Karpas-422 (cell line): ENCODE data around the gene RPL10A. TPM values are rescaled to one million over a fixed set of nuclear protein-coding genes. Genes with fewer than 3 reads are reported as not detected.

Experiments used
- DNase-seq: peaks from one replicate; pipeline ENCODE4 v3.0.0-alpha.2; 2015
- H2AFZ ChIP-seq: fragments of 200-600 bp; sonication (generic); 2 replicates; pipeline ENCODE4 v1.6.1; 2014; ENCODE audit warnings: antibody characterized with exemption, low read length, mixed read lengths
- H3K27ac ChIP-seq: fragments of 200-600 bp; sonication (generic); 2 replicates; pipeline ENCODE4 v1.5.1; 2014; ENCODE audit warnings: mild to moderate bottlenecking, low read length, moderate library complexity
- H3K27me3 ChIP-seq: fragments of 200-600 bp; sonication (generic); 2 replicates; pipeline ENCODE4 v1.6.1; 2014; ENCODE audit warnings: low read length, mixed read lengths
- H3K36me3 ChIP-seq: fragments of 200-600 bp; sonication (generic); 2 replicates; pipeline ENCODE4 v1.6.1; 2014; ENCODE audit warnings: low read length, mixed read lengths; ENCODE audit not compliant: insufficient read depth
- H3K4me1 ChIP-seq: fragments of 200-600 bp; sonication (generic); 2 replicates; pipeline ENCODE4 v1.6.1; 2014; ENCODE audit warnings: mild to moderate bottlenecking, low read length, mixed read lengths
- H3K4me2 ChIP-seq: fragments of 200-600 bp; sonication (generic); 2 replicates; pipeline ENCODE4 v1.6.1; 2014; ENCODE audit warnings: low read length, low read depth, mild to moderate bottlenecking; ENCODE audit not compliant: poor library complexity, severe bottlenecking
- H3K4me3 ChIP-seq: fragments of 200-600 bp; sonication (generic); 2 replicates; pipeline ENCODE4 v1.5.1; 2014; ENCODE audit warnings: mild to moderate bottlenecking, antibody characterized with exemption, low read length, mixed read lengths
- H3K79me2 ChIP-seq: fragments of 200-600 bp; sonication (generic); 2 replicates; pipeline ENCODE4 v1.6.1; 2014; ENCODE audit warnings: mild to moderate bottlenecking, low read length, mixed read lengths
- H3K9ac ChIP-seq: fragments of 200-600 bp; sonication (generic); 2 replicates; pipeline ENCODE4 v1.6.0; 2014; ENCODE audit warnings: low read length
- H3K9me2 ChIP-seq: fragments of 200-600 bp; sonication (generic), shearing (Covaris generic); replicated peaks from 2 replicates; pipeline ENCODE4 v1.6.0; 2014; ENCODE audit warnings: mild to moderate bottlenecking, low read length, moderate library complexity; ENCODE audit not compliant: insufficient read depth
- H3K9me3 ChIP-seq: fragments of 300-700, 200-600 bp; sonication (generic); 2 replicates; pipeline ENCODE4 v1.6.1; 2014; ENCODE audit warnings: low read length, mixed read lengths
- H4K20me1 ChIP-seq: fragments of 200-600 bp; sonication (generic); 2 replicates; pipeline ENCODE4 v1.6.1; 2014; ENCODE audit warnings: mild to moderate bottlenecking, antibody characterized with exemption, low read length, low read depth; ENCODE audit not compliant: insufficient read depth
- total RNA-seq: library from RNA; depleted of rRNA; stranded (reverse); fragments of >200 nt; shearing (Covaris generic); gene quantifications from 2 replicates; pipeline ENCODE4 v1.2.3, GENCODE V29; 2014; ENCODE audit warnings: low replicate concordance

RPL10A gene
- total RNA-seq, 1 experiment from 2014 or later = 3,423 TPM

DNA sequence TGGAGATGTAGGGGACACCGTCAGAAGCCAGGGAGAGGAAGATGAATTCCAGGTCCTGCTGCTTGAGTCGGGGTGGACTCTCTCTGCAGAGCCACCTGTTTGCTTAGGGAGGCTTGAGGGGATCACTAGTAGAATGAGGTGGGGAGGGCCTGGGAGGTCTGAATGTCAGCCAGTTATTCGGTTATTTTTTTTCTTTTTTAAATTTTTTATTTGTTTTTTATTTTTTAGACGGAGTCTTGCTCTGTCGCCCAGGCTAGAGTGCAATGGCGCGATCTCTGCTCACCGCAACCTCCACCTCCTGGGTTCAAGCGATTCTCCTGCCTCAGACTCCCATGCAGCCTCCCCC lies 20.3 kb downstream of the RPL10A start:
- Histone ChIP-seq H3K9me2 (no peaks in the 10 kb centered on the region), H3K4me1 (no peaks in the 10 kb centered on the region), H2AFZ (no peak overlapping the region), H3K9ac (no peak overlapping the region), H3K27ac (no peak overlapping the region), H3K4me2 (no peak overlapping the region), H3K36me3 (no peaks in the 10 kb centered on the region), H3K79me2 (no peaks in the 10 kb centered on the region), H3K4me3 (no peak overlapping the region), H4K20me1 (0 out of 2 replicates have a peak, but pooled peaks cover 4% of the 10 kb centered on the region), H3K27me3 (no peaks in the 10 kb centered on the region), H3K9me3 (no peaks in the 10 kb centered on the region)
- DNase-seq = no peak

DNA sequence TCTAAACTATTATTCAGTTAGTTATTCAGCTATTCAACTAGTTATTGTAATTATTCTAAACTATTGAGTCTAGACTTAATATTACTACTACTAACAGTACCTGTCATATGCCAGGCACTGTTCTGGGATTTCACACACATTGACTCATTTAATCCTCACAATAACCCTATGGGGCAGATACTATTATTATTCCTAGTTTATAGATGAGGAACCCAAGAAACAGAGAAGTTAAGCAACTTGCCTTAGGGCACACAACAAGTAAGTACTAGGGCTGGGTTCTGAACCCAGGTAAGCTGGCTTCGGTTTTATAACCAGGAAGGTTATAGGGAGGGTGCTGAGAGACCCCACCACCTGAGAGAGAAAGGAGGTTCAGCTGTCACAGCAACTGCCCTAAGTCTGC lies 20.9 kb downstream of the RPL10A start:
- H3K79me2 ChIP-seq = no peaks in the 10 kb centered on the region
- H3K27ac ChIP-seq = no peak overlapping the region
- no peaks in the 10 kb centered on the region for H3K27me3 ChIP-seq
- no peaks in the 10 kb centered on the region for H3K9me2 ChIP-seq
- no peaks in the 10 kb centered on the region for H3K9me3 ChIP-seq
- H3K4me1 ChIP-seq = no peaks in the 10 kb centered on the region
- 0 out of 2 replicates have a peak, but pooled peaks cover 4% of the 10 kb centered on the region for H4K20me1 ChIP-seq
- DNase-seq = no peak
- no peak overlapping the region for H2AFZ ChIP-seq
- H3K36me3 ChIP-seq = no peaks in the 10 kb centered on the region
- H3K4me3 ChIP-seq = no peak overlapping the region
- H3K4me2 ChIP-seq = no peak overlapping the region
- H3K9ac ChIP-seq = no peak overlapping the region

DNA sequence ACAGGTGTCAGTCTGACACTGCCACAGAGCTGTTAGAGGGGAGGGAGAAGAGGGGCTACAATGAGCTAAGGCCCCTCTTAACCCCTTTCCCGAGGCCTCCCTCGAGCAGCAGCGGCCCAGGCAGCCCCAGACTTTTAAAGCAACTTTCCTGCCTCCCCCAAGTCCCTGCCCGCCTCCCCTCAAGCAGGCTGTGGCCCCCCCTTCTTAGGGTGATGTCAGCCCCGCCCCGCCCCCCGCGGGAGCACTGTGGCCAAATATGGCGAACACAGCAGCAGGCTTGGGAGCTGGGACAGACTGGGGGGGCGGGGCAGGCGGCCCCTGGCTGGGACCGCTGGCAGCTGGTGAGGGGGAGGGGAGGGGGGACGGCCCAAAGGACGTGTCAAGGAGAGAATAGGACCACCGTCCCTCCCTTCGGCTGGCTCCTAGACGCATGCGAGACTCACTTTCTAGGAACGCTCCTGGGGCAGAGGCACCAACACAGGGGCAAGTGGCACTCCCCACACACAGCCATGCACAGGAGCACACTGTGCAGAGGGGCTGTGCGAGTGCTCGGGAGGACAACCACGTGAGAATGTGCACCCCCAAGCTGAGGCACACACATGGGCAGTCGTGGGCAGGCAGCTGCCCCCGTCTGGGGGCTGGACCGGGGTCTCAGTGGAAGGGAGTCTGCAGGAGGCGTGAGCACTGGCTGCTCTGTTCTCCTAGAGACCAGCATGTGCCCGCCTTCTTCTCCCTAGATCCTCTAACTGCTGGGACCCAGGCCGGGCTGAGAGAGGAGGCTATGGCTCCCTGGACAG lies 22.0 kb downstream of the RPL10A start:
- Histone ChIP-seq H3K79me2 (no peaks in the 10 kb centered on the region), H2AFZ (no peak overlapping the region), H3K27ac (no peak overlapping the region), H3K4me3 (no peak overlapping the region), H3K9me2 (no peaks in the 10 kb centered on the region), H4K20me1 (0 out of 2 replicates have a peak, but pooled peaks cover 4% of the 10 kb centered on the region), H3K9me3 (no peaks in the 10 kb centered on the region), H3K9ac (no peak overlapping the region), H3K4me1 (no peaks in the 10 kb centered on the region), H3K4me2 (no peak overlapping the region), H3K27me3 (no peaks in the 10 kb centered on the region), H3K36me3 (no peaks in the 10 kb centered on the region)
- no peak for DNase-seq

DNA sequence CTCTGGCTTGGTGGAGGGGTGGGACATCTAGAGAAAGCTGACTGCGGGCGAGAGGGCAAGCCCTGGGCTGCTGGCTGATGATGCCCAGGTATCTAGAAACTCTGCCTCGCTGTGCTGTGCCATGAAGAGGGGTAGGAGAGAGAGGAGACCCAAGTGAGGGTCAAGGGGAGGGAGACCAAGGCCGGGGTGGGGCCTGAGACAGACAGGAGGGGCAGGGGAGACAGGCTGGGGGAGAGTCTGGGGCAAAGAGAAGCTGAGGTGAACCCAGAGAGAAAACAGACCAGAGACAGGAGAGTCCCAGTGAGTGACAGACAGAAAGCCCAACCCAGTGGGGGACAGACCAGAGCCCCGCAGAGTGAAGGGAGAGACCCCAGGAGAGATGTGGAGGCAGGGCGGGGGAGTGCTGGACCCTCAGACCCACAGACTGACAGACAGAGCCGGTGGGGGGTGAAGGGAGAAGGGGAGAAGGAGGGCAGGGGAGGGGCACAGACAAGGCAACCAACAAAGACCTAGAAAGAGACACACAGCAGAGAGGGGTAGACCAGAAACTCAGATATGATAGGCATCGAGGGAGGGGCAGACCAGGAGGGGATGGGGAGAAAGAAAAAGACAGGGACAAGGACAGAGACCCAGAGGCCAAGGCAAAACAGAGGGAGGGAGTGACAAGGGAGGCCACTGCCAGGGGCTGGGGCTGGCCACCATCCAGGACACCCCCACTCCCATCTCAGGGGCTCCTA lies 22.8 kb downstream of the RPL10A start:
- Histone ChIP-seq H3K4me2 (no peak overlapping the region), H3K9me2 (no peaks in the 10 kb centered on the region), H4K20me1 (0 out of 2 replicates have a peak, but pooled peaks cover 4% of the 10 kb centered on the region), H3K4me3 (no peak overlapping the region), H2AFZ (no peak overlapping the region), H3K9ac (no peak overlapping the region), H3K4me1 (no peaks in the 10 kb centered on the region), H3K27me3 (no peaks in the 10 kb centered on the region), H3K9me3 (no peaks in the 10 kb centered on the region), H3K79me2 (no peaks in the 10 kb centered on the region), H3K27ac (no peak overlapping the region), H3K36me3 (no peaks in the 10 kb centered on the region)
- DNase-seq = no peak

DNA sequence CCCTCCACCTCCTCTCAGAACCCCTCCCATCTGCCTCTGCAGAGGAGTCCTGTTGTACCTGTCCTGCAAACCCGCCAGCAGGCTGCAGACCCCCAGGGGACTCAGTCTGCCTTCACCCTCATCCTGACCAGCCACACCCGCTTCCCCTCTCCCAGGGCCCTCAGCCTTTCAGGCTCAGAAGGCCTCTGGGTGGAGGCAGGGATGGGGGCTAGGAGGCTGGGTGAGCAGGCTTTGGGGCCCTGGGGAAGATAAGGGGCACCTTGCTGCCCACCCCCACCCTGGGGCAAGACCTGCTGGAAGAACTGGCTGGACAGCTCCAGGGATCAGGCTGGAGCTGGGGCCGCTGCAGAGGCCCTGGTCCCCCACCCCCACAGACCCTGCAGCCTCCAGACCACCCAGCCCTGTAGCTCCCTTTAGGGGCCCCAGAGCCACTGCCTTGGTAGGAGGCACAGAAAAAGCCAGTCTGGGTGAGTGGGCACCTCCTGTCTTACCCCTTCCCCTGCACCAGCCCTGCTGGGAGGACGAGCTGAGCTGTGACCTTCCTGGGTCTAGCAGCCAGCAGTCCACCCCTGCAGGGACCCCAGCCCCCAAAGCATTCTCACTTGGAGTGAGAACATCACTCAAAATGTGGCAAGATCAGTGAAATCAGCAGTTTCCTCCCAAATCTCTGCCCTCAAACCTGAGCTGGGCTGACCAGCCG lies 23.5 kb downstream of the RPL10A start:
- 0 out of 2 replicates have a peak, but pooled peaks cover 4% of the 10 kb centered on the region for H4K20me1 ChIP-seq
- H3K36me3 ChIP-seq = no peaks in the 10 kb centered on the region
- no peak overlapping the region for H3K27ac ChIP-seq
- no peak overlapping the region for H3K4me2 ChIP-seq
- H3K4me3 ChIP-seq = no peak overlapping the region
- H3K9me2 ChIP-seq = no peaks in the 10 kb centered on the region
- no peak for DNase-seq
- no peaks in the 10 kb centered on the region for H3K4me1 ChIP-seq
- no peaks in the 10 kb centered on the region for H3K27me3 ChIP-seq
- H3K79me2 ChIP-seq = no peaks in the 10 kb centered on the region
- no peak overlapping the region for H2AFZ ChIP-seq
- H3K9me3 ChIP-seq = no peaks in the 10 kb centered on the region
- H3K9ac ChIP-seq = no peak overlapping the region

DNA sequence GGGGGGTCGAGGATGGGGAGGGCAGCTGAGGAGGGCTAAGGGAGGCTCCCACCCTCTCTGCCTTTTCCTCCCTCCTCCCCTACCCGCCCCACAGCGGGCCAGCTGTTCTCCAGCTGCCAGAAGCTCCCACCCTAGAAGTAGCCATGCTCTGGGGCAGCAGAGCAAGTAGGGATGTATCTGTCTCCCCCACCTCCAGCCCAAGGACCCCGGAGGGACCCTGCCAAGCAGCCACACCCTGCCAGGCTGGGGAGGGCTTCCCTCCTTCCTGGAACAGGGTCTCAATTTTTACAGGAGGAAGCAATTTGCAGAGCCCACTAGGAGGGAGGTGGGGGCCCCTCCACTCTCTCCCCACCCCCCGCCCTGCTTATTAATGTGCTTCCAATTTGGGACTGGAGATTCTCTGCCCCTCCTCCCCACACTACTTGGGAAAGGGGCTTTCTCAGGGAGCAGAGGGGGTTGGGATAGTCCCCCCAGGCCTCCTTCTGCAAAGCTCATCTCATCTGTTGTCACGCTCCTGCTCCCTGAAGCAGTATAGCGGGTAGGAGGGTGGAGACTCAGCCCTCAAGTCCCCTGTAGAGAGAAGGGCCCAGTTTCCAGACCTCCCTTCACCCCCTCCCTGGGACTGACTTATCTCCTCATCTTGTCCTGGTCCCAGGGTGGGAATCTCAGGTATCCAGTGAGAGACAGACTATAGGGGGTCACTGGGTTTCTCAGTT lies 24.2 kb downstream of the RPL10A start:
- Histone ChIP-seq H2AFZ (no peak overlapping the region), H3K4me2 (no peak overlapping the region), H4K20me1 (0 out of 2 replicates have a peak, but pooled peaks cover 4% of the 10 kb centered on the region), H3K9me3 (no peaks in the 10 kb centered on the region), H3K4me3 (no peak overlapping the region), H3K4me1 (peaks cover 1% of the 10 kb centered on the region; the same call in 1 of the 2 replicates), H3K9ac (no peak overlapping the region), H3K9me2 (no peaks in the 10 kb centered on the region), H3K27me3 (no peaks in the 10 kb centered on the region), H3K27ac (no peak overlapping the region), H3K36me3 (no peaks in the 10 kb centered on the region), H3K79me2 (no peaks in the 10 kb centered on the region)
- no peak for DNase-seq

DNA sequence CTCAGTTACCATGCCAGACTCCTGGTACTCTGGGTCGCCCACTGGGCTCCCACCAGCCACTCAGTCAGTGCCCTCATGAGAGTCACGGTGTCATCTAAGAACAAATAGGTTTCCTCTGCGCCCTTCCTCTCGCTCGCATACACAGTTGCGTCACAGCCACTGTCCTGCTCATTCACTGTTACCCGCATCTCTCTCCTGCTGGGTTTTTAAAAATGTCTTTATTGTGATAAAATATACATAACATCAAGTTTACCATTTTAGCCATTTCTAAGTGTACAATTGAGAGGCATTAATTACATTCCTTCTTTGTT lies 24.7 kb downstream of the RPL10A start:
- H3K36me3 ChIP-seq = no peaks in the 10 kb centered on the region
- H3K9me2 ChIP-seq = no peaks in the 10 kb centered on the region
- no peak overlapping the region for H3K4me2 ChIP-seq
- H3K27ac ChIP-seq = no peak overlapping the region
- H3K9ac ChIP-seq = no peak overlapping the region
- H2AFZ ChIP-seq = no peak overlapping the region
- H3K4me3 ChIP-seq = no peak overlapping the region
- 0 out of 2 replicates have a peak, but pooled peaks cover 4% of the 10 kb centered on the region for H4K20me1 ChIP-seq
- no peaks in the 10 kb centered on the region for H3K9me3 ChIP-seq
- H3K4me1 ChIP-seq = peaks cover 3% of the 10 kb centered on the region; the same call in 1 of the 2 replicates
- H3K79me2 ChIP-seq = no peaks in the 10 kb centered on the region
- no peaks in the 10 kb centered on the region for H3K27me3 ChIP-seq
- no peak for DNase-seq
